Medulla oblongata (tissue), 1 donor: Measurements from ENCODE around the gene CABLES2.
A peak's percentile ranks its signal among the peaks of the same experiment; 100 is the strongest.

ENCODE experiments used
- DNase-seq: peaks from one replicate; pipeline ENCODE4 v3.0.0-alpha.2; 2015; ENCODE audit errors: extremely low spot score

CABLES2 gene

DNA sequence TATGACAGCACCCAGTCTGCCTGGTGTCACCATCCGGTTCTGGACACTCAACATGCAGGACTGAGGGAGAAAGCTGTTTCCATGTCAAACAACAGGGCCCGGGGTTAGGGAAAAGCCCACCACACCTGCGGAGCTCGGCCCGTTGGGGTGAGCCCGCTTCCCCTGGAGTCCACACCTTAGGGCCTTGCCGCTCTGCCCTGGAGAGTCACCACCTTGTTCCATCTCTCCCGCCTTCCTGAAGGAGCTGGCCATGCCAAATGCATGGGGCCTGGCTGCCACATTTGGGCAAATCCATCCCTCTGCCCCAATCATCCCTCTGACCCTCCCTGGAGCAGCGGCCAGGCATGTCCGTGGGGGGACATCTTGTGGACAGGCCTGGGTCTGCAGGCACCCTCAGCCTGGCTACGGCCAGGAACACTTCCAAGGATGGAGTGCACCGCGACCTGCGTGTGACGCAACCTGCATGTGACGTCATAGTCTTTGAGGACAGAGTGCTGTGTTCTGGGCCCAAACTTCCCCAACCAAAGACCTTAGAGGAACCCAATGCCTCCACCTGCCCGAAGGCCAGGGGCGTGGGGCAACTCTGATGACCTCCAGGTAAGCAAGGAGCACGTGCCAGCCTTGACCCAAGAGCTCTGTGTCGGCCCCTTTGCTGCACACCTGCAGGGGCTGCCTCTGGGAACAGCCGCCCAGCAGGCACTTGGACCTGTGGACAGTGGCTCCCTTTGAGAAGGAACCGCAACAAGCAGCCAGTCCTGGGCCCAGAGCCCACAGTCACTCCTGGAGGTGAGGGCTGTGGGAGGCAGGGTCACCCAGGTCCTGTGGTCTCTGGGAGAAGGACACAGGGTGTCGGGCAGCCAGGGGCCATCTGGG lies 1.7 kb downstream of the CABLES2 start:
- peak; percentile 14 for DNase-seq

DNA sequence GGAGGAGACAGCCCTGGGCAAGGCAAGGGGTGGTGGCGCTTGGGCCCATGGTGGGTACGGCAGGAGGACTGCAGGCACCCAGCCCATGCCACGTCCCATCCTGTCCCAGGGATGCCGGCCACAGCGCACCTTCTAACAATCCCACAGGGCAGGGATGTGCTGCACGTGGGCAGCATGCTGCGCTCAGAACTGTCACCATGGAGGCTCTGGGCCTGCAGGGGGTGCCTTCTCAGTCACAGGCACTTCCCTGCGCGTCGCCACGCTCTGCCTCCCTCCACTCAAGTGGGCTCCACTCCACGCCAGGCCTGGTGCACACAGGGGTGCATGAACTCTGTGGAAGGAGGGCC lies 2.4 kb downstream of the CABLES2 start:
- no peak for DNase-seq

DNA sequence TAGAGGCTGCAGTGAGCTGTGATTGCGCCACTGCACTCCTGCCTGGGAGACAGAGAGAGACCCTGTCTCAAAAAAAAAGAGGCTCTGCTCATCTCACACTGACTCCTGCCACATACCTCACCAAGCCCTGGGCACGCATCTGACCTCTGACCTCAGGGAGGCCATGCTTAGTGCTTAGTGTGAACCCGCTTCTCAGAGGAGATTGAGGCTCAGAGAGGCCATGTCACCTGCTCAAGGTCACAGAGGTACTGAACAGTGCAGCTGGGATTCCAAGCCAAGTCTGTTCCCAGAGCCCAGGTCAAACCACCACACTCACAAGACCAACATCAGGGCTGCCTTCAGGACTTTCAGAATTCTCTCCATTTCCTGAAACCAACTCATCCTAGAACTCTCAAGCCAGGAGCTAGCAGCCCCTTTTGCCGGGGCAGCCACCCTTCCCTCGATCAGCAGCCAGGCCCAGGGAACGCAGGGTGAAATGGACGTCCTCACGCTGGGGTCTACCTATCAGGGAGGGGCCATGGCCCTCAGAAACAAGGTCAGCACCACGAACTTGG lies 2.9 kb downstream of the CABLES2 start:
- no peak for DNase-seq

DNA sequence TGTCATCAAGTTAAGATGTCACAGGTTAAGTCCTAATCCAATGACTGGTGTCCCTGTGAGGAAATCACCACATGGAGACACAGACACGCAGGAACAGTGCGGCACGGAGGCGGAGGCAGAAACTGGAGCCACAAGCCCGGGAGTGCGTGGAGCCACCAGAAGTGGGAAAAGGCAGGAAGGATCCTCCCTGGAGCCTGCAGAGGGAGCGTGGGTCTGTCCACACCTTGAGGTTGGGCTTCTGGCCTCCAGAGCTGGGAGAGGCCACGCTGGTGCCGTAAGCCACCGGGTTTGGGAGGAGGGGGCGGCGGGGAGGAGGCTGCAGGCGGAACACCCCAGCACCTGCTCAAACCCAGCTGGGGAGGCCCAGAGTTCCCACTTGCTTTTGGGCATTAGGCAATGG lies 3.8 kb downstream of the CABLES2 start:
- no peak for DNase-seq

DNA sequence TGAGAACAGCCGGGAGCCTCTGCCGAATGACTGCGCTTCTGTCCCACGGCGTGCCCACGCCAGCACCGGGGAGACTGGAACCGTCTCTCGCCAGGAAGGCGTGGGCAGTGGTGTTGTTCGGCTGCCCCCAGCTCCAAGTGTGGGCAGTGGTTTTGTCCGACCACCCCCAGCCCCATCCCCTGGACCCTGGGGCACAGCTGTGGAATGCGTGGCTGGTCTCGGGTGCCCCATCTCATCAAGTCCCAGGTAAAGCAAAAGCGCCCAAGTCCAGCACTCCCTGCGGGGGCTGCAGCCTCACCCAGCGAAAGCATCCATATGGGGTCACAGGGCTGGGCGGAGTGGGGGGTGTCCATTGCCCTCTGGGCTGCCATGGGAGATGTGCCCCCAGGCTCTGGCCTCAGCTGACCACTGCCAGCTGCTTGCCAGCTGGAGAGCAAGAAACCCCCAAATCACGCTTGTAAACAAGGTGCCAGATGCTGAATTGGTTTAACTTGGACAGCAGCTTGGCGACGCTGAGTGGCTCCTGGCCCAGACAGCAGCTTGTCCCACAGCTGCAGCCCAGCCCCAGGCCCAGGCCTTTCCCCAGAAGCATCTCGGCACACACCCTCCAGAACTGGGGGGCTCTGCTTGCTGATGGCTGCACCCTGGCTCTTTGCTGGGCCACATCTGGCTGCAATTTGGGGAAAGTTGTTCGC lies 4.5 kb downstream of the CABLES2 start:
- no peak for DNase-seq

DNA sequence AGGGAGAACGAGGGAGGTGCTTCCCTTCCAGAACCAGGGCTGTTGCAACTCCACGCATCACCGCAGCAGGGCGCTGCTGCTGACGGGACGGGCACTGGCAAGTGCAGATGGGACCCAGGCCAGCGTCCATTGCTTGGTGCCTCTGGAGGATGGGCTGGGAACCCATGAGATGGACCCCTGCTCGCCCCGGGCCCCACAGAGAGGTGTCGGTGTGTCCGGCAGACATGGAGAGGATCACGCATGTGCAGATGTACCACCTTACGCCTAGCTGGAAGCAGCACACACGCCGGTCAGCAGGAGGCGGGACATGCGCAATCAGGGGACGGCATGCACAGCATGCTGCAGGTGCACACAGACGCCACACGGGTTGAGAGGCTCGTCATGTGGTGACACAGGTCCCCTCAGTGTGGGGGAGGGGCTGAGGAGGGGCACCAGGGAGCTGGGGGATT lies 5.7 kb downstream of the CABLES2 start:
- DNase-seq: no peak

DNA sequence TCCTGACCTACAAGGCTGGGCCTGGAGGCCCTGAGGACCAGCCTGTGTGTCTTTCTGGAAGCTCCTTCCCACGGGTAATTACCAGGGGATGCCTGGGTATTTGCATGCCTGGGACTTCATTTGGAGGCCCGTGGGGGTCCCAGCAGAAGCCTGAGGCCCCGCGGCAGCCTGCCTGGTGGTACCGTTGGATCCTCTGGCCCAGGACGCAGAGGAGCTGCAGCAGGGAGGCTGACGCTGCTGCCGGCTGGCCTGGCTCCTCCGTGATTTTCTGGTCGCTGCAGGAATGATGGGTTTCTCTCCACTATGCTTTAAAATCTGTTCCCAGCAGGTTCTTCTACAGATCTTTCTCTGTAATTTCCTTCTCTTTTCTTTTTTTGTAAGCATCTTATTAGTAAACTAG lies 6.5 kb downstream of the CABLES2 start:
- no peak for DNase-seq

DNA sequence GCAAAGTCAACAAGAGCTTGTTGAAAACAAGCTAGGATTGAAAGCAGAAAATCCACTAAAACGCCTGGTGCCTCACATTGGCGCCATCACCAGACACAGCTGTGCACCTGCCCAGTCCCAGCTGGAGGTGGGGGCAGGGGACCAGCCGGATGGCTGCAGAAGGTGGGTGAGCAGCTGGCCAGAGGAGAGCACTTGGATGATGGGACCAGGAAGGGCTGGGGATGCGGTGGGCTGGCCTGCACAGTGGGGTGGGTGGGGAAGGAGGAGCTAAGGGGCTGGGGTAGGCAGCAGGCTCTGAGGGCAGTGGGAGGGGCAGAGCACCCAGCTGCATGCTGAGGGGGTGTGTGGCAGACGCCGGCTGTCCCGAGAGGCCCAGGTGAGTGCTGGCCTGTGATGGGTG lies 7.1 kb downstream of the CABLES2 start:
- DNase-seq: no peak

DNA sequence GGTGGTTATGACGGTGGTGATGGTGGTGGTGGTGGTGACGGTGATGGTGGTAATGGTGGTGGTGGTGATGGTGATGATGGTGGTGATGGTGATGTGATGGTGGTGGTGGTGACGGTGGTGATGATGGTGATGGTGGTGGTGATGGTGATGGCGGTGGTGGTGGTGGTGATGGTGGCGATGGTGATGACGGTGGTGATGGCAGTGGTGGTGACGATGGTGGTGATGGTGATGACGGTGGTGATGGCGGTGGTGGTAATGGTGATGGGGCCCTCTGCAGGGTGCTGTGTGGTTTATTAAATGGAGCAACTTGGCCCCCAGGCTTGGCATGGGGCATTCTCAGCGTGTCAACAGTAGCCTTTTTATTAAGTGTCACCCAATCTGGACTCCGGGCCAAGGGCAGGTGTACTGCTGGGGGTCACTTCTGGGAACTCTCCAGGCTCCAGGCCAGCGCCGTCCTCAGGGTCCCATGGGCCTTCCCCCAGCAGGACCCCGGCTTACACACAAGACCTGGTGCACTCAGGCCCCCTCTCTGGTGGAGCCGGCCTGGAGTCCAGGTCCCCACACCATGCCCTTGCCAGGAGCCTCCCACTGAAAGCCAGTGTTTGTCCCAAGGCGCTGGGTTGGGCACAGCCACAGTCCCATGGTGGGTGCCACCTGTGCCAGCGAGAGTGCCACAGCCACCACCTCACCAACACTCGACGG lies 8.8 kb downstream of the CABLES2 start:
- no peak for DNase-seq

DNA sequence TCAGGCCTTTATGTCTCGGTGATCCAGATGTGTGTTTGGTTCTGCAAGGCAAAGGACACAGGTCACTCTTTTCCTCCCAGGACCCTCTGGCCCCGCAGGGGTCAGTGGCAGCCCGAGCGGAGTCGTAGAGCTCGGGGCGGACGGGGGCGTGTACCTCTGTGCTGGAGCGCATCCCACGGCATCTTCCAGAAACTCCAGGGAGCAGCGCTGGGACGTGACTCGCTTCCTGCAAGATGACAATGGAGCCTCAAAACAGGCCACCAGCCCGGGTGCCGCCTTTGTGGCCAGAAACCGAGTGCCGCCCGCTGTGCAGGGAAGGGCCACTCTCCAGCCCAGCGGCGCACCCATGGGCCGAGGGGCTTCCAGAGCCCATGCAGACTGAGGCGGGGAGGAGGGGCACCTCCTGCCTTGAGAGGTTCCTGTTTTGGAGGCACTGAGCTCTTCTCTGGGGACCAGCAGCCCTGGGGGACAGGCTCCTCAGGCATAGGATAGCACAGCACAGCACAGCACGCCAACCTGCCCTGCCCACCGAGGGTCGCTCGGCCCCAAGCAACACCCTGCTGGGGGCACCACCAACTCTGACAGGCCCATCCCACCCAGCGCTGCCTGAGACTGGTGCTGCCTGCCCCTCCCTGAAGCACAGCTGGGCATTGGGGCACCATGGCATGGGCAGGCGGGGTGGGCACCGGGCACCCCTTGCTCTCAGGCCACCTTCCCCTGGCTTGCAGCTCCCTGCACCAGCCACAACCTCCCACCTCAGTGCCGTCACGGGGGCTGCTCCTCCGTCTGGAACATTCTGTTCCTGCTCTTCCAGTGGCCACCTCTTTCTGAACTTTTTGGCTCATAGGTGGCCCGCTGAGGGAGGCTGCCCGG lies 10.5 kb downstream of the CABLES2 start:
- no peak for DNase-seq

DNA sequence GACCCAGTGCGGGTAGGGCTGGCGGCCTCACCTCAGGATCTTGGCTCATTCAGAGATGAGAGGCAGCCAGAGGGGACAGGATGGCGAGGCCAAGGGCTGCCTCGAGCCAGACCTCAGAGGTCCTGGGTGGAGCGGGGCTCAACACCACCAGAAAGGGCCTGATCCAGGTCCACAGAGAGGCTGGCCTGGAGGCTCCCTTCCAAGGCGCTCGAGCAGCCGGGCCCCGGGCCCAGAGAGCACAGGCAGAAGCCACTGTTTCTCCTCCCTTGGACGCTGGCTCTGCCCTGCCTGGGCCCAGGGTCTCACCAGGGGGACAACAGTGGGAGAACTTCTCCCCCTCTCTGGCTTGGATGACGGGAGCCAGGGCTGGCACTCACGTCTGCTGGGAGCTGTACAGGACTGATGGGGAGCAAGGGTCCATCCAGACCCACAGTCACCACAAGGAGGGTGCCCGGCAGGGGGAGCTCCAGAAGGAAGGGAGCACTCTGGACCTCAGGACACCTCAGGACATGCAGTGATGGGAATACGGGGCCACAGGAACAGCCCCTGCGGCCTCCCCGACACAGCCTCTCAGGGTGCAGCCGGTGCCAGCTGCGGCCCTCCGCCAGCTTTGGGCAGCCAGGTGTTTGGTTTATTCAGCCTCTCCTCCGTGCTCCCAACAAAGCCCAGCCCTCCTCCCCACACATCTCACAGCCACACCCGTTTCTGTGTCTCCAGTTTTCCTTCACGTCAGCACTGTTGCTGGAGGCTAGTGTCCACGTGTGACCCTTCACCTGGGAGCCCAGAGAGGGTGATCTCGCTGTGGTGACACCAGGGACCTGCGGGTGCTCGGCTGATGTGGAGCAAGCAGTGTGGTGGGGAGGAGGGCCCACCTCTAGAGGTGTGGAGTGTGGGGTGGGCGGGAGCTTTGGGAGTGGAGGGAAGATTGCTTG lies 11.5 kb downstream of the CABLES2 start:
- peak; percentile 21 for DNase-seq

DNA sequence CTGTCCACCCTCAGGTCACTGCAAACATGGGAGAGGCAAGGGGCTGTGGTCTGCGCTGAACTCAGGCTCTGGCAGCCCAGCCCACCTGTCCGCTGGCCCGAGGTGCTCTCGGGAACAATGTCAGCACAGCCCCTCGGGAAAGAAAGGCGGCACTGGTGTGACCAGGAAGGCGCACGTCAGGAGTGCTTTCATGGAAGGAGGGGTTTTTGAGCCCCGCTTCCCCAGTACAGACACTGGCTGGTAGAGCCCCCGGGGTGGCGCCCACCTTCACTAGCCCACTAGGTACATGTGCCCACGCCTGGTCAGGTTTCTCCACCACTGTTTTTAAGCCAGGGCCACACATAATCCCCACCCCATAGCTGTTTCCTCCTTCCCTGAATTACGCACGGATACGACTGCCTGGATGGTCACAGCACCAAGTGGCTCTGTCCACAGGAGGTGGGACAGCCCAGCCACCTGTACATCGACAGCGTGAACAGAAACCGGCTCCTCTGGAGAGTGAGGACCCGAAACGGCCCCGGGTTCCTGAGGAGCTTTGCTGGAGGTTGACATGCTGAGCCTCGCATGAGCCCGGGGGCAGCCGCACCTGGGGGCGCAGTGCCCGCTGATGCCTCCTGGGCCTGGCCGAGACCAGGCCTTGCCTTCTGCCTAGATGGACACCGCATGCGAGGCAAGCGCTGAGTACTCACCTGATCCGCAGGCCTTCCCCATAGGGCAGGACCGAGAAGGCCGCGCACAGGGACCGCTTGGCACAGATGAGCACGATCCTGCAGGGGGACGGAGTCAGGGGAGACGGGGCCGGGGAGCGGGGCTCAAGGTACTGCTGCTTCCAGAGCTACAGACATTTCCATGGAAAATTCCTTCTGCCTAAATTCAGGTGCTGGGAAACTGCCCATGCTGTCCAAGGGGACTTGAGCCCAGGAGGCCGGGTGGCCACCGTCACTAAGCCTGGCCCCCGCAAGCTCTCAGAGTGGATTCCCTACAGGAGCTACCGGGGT lies 12.5 kb downstream of the CABLES2 start:
- DNase-seq: no peak

DNA sequence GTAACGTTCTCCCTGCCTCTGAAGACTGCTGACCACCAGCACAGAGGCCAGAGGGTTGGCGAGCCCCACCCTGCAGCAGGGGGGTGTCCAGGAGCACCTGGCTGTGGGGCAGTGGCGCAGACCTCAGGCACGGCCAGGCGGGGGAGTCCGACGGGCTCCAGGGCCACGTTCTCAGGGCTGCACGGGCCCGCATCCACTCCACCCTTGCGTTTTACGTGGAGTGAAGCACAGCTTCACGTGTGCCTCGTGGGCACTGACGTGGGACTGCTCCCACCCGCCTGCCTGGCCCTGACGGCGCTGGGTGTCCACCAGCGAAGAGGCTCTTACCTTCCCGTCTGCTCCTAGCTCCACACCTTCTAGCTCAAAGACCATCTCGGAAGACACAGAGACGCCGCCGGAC lies 13.3 kb downstream of the CABLES2 start:
- DNase-seq: no peak

DNA sequence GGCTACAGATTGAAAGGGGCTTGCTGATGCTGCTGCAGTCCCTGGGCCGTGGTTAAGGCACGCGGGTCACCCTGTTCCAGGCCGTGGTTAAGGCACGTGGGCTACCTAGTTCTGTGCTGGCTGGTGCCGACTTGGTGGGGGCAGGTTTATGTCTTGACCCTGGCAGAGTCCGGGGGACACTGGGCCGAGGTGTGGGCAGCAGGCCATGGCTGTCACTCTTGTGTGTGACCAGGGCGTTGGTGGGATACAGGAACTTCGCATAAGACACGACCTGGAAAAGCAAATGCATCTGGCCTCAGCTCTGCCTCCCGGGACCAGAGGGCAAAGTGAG lies 13.8 kb downstream of the CABLES2 start:
- no peak for DNase-seq

DNA sequence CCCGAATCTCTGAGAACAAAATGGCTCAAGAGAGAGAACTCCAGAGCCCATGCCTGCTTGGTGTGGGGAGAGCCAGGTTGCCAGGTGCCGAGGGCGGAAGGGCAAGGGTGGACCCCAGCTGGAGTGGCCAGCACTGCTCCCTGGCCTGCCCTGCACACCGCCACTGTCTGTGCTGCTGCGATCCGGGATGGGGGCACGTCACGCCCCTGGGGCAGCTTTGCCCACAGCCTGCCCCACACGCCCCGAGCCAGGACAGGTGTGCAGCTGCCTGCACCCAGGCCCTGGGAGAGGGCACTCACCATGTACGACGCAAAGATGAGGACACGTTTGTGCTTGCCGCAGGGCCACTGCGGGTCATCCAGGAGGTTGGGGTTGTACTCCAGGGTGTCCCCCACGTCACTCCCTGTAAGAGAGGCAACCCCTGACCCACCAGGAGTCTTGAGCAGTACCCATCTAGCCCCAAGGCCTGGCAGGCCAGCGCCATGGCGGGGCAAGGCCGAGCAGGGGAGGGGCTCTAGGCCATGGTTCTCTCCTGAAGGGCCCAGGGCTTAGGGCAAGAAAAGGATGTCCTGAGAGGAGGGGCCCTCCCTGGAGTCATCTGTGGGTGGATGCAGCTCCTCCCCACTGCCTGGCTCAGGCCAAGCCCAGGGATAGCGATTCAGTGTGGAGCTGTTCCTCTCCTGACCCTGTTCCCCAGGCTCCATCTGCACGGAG lies 14.3 kb downstream of the CABLES2 start:
- DNase-seq: no peak

DNA sequence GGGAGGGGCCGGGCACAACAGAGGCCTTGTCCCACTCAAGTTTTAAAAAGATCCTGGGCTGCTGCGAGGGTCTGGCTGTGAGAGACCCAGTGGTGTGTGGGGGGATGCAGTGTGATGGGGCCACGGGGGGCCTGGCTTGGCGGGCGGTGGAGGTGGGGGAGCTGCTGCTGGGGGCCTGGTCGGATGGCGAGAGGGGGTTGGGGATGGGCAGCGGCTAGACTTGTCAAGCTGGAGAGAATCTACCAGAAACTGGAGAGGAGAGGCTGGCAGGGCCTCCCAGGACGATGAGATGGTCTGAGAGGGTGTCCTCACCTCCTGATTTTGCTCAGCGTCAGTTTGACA lies 15.0 kb downstream of the CABLES2 start:
- DNase-seq: no peak

DNA sequence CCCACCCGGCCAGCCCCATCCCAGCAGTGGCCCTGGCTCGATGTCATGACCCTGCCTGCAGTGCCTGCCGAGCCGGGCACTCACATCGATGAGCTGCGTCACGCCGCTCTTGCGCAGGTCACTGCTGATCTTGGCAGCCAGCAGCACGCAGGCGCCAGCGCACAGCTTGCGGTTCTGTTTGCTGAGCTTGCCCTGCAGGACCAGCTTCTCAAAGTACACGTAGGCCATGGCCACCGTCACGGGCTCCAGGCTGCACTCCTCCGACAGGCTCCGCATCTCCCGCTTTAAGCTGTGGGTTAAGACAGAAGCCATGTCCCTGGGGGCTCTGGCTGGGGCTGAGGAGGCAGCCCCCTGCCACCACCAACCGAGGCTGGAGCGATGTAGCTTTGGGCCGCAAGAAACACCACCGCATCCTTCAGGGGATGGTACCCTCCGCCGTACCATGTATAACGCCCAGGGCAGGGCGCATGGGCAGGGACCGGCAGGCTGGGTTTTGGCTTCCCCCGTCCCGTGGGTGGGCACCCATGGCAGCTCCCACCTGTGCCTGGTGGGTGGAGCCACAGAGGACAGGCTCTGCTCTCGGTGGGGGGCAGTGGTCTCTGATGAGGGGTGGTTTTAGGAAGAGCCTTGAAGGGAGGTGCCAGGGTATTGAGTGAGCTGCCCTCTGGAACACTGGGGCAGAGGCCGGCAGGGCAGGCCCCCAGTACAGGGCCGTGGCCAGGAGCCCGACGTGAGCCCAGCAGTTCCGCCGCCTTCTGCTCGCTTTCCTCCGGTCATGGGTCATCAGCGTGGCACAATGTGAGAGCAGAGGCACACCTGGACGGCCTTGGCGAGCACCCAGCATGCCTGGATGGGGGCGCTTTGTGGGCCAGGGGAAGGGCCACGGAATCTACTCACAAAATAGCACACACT lies 15.7 kb downstream of the CABLES2 start:
- no peak for DNase-seq
